Testis (tissue), 3 donors: ENCODE measurements around the gene SLC22A1. TPM values are rescaled to one million over a fixed set of nuclear protein-coding genes. Genes with fewer than 3 reads are reported as not detected.

ENCODE experiments used
- DNase-seq: peaks from one replicate; pipeline ENCODE4 v3.0.0-alpha.2; 2019
- H3K27ac ChIP-seq, 2 donors: fragments of 200-600 bp; sonication (generic); one replicate each; pipeline ENCODE4 v1.5.1; 2019
- H3K27me3 ChIP-seq: fragments of 200-600 bp; sonication (generic); one replicate; pipeline ENCODE4 v1.5.1; 2019
- H3K36me3 ChIP-seq: fragments of 200-600 bp; sonication (generic); one replicate; pipeline ENCODE4 v1.5.1; 2017; ENCODE audit warnings: low read depth; ENCODE audit errors: missing control alignments
- H3K4me1 ChIP-seq: fragments of 200-600 bp; sonication (generic); one replicate; pipeline ENCODE4 v1.5.1; 2019
- H3K4me3 ChIP-seq, 2 donors: fragments of 200-600 bp; sonication (generic); one replicate each; pipeline ENCODE4 v1.5.1; 2017 to 2019
- H3K9me3 ChIP-seq: fragments of 200-600 bp; sonication (generic); one replicate; pipeline ENCODE4 v1.5.1; 2017
- CTCF ChIP-seq, 3 experiments: fragments of 450-650 bp in 2 of 3; fragments of 200-600 bp in 1 of 3; sonication (generic) in 1 of 3; IDR thresholded peaks; one replicate each; pipeline ENCODE4 v1.5.1; 2016 to 2019; ENCODE audit warnings: antibody characterized with exemption in 3 of 3, mild to moderate bottlenecking in 2 of 3, moderate library complexity in 1 of 3
- POLR2A ChIP-seq: fragments of 450-650 bp; IDR thresholded peaks from one replicate; pipeline ENCODE4 v1.6.1; 2017; ENCODE audit warnings: antibody characterized with exemption, mild to moderate bottlenecking, moderate library complexity
- WGBS, 2 donors: methylation state at CpG; one replicate each; pipeline ENCODE4 v1.1.5; 2018; 5-methylcytosine and 5-hydroxymethylcytosine counted together
- intact Hi-C: fragments of 100-400 bp; cut with DNase I; formaldehyde crosslinking; loops from one replicate; pipeline ENCODE4 v1.15.1; 2023; ENCODE audit warnings: low total_unique reads
- polyA plus RNA-seq: library from polyadenylated mRNA; stranded (reverse); fragments of 350-450 nt; fragmentation: Illumina TruSeq; extraction: RNeasy Lipid Tissue Mini Kit (QIAGEN cat#74804); gene quantifications from one replicate; pipeline ENCODE4 v1.2.3, GENCODE V29; 2014; ENCODE audit warnings: low read depth, low replicate concordance; ENCODE audit not compliant: insufficient read depth
- total RNA-seq, 2 donors: library from RNA; depleted of rRNA; stranded (reverse); fragments of >200 nt; gene quantifications; one replicate each; pipeline ENCODE4 v1.2.3, GENCODE V29; 2016

SLC22A1 gene
- total and polyA plus RNA-seq, 3 donors from 2014 or later, result 0.90 to 1.7 (median 1.5) TPM

- H3K27ac ChIP-seq, result no peak overlapping the region
- no peak overlapping the region for H3K4me3 ChIP-seq
- no peak for DNase-seq
- H3K4me1 ChIP-seq, result no peaks in the 10 kb centered on the region
- no peaks in the 10 kb centered on the region for H3K36me3 ChIP-seq
- intact Hi-C loops, result loop anchor here (10.0 kb wide), 1 partner anchor 209 kb away; no protein-coding TSS in a partner anchor
- TF ChIP-seq POLR2A (no peak), CTCF (IDR thresholded peaks at IDR 0.05) (no peak)
- 86 to 93% methylated on average over 9 to 18 of the region's 18 CpGs for WGBS, 2 donors
- H3K27me3 ChIP-seq, result no peaks in the 10 kb centered on the region
- no peaks in the 10 kb centered on the region for H3K9me3 ChIP-seq
Measured at GRCh38 chr6:160084198-160084776, 37.3 kb upstream of the SLC22A1 start.

GRCh38 chr6:160085226-160085625 lies 36.4 kb upstream of the SLC22A1 start:
- intact Hi-C loops, result loop anchor here (5.0 to 10.0 kb wide), 2 partner anchors 210 to 372 kb away; no protein-coding TSS in a partner anchor
- Histone ChIP-seq H3K36me3 (no peaks in the 10 kb centered on the region), H3K9me3 (no peaks in the 10 kb centered on the region), H3K4me3 (no peak overlapping the region), H3K27ac (no peak overlapping the region), H3K27me3 (no peaks in the 10 kb centered on the region), H3K4me1 (no peaks in the 10 kb centered on the region)
- 78 to 90% methylated on average over 5 of the region's 5 CpGs for WGBS, 2 donors
- no peak for DNase-seq
- TF ChIP-seq CTCF (IDR thresholded peaks at IDR 0.05) (no peak), POLR2A (no peak)

- DNase-seq, result no peak
- intact Hi-C loops, result loop anchor here (5.0 to 10.0 kb wide), 2 partner anchors 211 to 371 kb away; no protein-coding TSS in a partner anchor
- no peak for TF ChIP-seq CTCF (IDR thresholded peaks at IDR 0.05)
- TF ChIP-seq POLR2A, result no peak
- H3K9me3 ChIP-seq, result no peaks in the 10 kb centered on the region
- H3K4me1 ChIP-seq, result no peaks in the 10 kb centered on the region
- no peak overlapping the region for H3K4me3 ChIP-seq
- no peak overlapping the region for H3K27ac ChIP-seq
- H3K27me3 ChIP-seq, result no peaks in the 10 kb centered on the region
- no peaks in the 10 kb centered on the region for H3K36me3 ChIP-seq
- 86 to 89% methylated on average over 13 to 15 of the region's 15 CpGs for WGBS, 2 donors
Measured at GRCh38 chr6:160085713-160086505, 35.7 kb upstream of the SLC22A1 start.

- H3K27ac ChIP-seq, result no peak overlapping the region
- no peak overlapping the region for H3K4me3 ChIP-seq
- TF ChIP-seq POLR2A, result no peak
- TF ChIP-seq CTCF (IDR thresholded peaks at IDR 0.05), result no peak
- no peaks in the 10 kb centered on the region for H3K27me3 ChIP-seq
- H3K4me1 ChIP-seq, result no peaks in the 10 kb centered on the region
- intact Hi-C loops, result loop anchor here (5.0 to 10.0 kb wide), 2 partner anchors 212 to 371 kb away; no protein-coding TSS in a partner anchor
- DNase-seq, result no peak
- no peaks in the 10 kb centered on the region for H3K36me3 ChIP-seq
- WGBS, 2 donors, result 91 to 93% methylated on average over 8 of the region's 8 CpGs
- no peaks in the 10 kb centered on the region for H3K9me3 ChIP-seq
Measured at GRCh38 chr6:160086754-160087153, 34.9 kb upstream of the SLC22A1 start.
